ENCODE data around the gene GLP1R.

GLP1R gene

DNA sequence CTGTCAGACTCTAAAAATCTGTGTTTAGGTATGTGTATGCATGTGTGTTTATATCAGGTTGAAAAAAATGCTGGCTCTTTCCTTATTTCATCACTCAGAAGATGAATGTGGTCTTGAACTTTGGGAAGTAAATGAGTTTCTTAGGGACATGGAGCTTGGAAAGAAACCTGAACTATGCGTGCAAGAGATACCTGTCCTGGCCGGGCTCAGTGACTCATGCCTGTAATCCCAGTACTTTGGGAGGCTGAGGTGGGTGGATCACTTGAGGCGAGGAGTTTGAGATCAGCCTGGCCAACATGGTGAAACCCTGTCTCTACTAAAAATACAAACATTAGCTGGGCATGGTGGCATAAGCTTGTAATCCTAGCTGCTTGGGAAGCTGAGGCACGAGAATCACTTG, 4.4 kb upstream of the GLP1R start:
- DNase-seq (ENCODE audit: low read depth, low spot score), result no peak

DNA sequence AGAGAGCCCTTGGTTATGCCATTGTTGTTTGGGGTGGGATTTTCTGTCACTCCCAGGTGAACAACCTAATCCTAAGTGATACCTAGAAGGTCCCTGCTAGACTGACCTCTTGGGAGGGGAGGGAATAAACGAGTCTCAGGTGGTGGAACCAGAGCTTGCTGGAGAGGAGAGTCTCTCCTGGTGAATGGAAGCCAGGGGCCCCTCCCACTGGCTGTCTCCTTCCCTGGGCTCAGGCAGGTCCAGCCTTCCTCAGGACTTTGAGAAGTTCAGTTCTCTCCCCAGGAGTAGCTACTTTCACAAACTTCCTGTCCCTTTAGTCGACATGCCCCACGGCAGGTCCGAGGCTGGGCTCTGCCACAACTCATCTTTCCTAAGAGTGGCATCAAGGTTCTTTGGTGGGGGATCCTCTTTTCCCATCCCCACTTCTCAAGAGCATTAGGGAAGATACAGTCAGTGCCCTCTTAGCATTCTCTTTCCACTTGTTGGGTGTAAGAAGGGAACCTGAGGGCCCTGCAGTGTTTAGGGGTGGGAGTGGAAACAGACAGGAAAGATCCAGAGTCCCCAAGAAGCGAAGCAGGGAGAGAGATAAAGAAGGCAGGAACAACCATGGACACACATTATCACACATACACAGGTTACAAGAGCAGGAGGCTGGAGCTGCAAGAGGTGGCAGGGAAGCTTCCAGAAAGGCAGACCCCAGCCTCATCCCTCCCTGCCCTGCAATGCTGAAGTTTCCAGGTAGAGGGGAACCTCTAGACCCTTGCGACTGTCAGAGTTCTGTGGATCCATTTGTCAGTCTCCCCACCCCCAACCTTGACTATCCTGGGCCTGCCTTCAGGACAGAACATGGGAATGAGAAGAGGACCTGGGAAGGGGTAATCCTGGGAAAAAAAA, 900 bp upstream of the GLP1R start:
- no peak for DNase-seq (ENCODE audit: low read depth, low spot score)

DNA sequence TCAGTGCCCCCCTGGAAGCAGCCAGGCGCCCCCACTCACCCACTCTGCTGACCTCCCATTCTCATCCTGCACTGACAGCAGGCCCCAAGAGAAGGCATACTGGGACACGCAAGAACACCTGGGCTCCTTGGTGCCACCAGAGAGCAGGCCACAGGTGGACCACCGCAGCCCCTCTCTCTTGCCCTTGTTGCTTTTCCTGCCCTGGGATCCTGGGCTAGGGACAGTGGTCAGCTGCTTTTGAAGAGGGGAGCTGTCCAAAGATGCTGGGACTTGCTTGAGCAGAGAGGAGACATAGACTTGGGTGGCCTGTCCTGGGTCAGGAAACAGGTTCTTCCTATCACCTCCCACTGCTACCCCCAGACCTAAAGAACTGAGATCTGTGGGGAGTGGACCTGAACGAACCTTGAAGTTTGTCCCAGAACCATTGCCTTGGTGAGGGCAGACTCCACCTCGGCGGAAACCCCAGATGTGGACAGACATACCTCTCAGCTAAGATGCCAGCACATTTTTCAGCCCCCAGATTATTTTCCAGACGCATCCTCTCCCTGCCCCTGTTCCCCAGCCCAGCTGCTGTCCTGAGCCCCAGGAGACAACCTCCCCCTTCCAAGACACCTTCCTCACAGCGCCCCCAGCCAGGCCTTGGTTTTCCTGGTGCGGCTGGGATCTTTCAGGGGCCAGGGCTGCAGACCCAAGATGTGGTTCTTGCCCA, 1.1 kb downstream of the GLP1R start:
- no peak for DNase-seq (ENCODE audit: low read depth, low spot score)

DNA sequence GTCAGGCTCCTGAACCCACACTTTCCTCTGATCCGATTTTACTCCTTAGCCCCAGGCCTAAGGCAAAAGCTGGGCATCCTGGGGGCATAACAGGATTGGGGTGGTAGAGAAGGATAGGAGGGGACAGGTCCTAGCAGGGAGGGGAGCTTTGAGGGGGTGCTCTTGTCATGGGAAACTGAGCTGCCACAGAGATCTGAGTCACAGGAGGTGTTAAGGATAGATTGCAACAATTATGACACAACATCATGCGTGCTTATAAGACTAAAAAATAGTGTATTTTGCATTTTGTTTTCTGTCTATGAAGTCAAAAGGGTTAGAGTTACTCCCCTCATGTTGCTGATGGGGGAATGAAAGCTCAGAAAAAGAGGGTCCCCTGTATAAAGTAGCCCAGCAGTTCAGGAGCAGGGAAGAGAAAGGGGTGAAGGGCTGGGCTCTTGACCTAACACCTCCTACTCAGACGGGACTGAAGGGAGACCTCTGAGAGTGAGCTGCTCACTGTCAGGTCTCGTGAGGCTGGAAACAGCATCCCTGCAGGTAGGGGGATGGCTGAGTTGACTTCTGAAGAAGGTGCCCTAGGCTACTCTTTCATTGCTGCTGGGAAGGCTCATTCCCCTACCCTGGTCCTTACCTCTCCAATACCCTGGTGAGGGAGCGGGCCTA, 2.0 kb downstream of the GLP1R start:
- DNase-seq (ENCODE audit: low read depth, low spot score), result no peak

DNA sequence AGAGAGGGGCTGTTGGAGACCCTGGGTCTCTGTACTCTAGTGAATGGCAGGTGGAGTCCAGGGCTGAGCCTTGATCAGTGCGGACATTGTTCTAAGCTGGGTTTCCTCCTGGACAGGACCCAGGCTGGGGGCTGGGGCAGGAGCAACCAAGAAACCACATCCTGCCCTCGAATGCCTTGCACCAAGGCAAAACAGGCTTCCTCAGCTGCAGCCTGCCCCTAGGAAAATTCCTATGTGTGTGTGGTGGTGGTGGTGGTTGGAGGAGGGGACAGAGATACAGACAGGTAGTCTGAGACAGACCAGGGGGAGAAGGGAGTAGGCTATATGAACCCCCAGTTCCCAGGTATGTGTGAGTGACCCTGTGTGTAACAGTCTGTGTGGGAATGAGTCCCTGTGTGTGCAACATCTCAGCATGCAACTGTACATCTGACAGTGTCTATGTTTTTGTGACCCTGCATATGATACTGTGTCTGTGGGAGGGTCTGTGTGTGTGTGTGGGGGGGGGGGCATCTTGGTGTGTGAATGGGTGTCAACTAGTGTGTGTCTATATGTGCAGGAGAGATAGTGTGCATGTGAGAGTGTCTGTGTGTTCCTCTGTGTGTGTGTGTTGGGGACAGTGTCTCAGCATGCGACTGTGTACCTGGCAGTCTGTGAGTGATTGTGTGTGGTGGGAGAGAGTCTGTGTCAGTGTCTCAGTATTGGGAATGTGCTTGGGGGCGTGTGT, 3.0 kb downstream of the GLP1R start:
- no peak for DNase-seq (ENCODE audit: low read depth, low spot score)

DNA sequence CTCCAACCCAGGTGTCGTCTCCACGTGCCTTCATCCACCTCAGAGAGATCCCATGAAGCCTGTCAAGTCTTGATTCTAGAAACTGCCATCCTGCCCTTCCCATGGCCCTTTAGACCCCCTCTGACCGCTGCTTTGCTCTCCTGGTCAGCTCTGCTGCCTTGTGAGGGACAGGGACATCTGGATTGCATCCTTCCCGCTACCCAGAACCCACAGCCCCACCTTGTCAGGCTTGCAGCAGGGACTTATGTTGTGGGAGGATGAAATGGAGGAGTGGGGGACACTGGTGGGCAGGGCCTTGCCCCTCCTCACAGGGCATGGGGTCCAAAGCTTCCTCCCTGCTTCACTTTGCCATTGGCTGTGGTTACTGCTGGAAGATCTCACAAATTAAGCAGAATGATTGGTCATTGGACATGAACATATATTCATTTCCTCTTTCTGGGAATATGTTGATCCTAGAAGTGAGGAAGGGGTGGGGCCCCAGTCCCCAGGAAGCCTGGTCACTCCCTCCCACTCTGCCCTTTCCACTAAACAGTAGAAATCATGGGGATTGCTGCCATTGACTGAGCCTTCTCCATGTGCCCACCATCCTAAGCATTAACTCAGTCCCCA, 4.5 kb downstream of the GLP1R start:
- DNase-seq (ENCODE audit: low read depth, low spot score), result no peak

DNA sequence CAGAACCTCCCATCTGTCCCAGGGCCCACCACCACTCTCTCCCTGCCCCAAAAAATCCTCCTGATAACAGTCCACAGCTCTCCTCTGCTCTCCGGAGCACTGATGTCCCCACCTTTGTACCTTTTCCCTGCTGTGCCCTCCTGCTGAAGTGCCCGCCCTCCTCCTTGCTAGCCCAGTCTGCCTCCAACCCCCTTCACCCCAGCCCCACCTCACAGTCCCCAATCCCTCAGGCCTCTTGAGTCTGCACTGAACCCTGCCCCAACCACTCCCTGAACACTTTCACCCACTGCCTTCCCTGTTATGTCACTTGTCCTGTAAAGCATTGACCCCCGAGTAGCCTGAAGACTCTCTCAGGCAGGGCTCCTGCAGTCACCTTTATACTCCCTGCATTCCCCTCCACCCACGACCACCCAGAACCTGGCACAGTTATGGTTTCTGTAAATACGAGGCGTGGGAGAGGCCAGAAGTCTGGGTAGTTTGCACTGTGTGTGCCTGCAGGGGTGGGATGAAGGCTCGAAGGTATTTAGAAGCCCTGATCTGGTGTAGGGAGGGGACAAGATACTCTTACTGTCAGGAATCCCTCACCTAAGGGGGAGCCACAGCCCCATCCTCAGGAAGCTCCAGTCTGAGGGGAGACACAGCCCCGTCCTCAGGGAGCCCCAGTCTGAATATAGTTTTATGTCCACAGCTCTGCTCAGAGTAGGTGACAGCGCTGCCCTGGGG, 5.4 kb downstream of the GLP1R start:
- no peak for DNase-seq (ENCODE audit: low read depth, low spot score)

DNA sequence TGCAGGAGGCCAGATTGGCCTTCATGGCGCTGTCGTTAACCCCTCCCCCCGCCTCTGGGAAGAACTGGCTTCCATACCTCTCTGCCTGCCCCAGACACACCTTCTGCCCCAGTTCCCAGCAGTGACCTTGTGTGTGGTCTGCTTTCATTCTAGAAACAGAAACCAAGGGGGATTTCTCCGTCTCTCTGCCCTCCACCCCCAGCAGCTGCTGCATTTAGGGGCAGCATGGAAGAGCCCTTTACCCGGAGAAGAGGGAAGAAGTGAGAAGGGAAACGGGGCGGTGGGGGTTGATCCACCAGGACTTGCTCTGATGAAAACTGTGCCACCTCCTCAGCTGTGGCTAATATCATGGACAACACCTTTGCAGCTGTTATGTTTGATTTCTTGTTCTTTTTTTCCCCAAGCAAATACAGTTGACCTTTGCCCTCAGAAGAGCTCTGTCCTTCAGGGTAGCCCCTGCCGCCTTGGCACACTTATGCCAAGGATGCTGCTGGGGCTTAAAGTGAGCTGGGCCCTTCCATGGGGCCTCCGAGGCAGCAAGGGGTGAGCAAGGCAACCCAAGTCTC, 6.1 kb downstream of the GLP1R start:
- no peak for DNase-seq (ENCODE audit: low read depth, low spot score)

DNA sequence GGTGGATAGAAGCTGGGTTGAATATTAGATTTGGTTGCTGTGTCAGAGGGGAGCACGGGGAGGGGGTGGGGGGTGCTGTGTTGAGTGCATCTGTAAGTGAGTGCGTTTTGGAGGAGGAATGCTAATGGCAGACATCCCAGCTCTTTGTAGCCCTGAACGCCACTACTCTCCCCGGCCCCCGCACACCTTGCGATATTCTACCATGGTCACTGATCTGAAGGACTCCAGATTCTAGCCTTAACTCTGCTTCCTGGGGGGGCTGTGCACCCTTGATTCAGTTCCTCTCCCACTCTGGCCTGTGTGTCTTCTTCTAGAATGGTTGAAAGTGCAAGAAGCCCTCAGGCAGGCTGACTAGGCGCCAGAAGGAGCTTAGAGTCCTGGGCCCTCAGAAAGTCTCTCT, 7.1 kb downstream of the GLP1R start:
- no peak for DNase-seq (ENCODE audit: low read depth, low spot score)

DNA sequence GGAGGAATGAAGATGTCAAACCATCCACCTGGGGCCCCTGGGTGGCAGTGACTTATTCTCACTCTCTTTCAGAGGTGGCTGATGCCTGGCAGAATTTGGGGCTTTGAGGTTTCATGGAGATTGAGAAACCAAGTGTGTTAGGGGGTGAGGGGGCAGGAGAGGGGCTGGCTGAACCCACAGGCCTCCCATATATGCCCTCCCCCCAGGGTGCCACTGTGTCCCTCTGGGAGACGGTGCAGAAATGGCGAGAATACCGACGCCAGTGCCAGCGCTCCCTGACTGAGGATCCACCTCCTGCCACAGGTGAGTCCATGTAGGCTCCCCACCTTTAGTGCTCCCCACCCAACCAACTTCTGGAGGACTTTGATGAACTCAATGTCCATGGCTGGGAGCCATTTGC, 7.6 kb downstream of the GLP1R start:
- no peak for DNase-seq (ENCODE audit: low read depth, low spot score)

DNA sequence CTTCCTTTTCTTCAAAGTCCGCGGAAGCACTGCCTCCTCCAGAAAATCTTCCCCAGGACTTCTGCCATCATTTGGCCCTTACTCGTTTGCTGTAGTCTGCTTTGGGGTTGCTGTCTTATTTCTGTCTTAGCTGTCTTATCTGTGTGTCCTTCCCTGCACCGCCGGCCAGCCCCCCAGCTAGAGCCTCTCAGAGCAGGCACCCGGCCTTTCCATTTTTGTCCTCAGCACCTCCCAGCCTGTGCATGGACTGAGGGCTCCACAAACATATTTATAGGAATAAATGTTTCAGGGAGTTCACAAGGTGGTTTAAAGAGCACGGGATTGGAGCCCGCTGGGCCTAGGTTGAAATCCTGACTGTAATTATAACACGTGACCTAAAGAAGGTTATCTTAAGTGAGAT, 8.1 kb downstream of the GLP1R start:
- no peak for DNase-seq (ENCODE audit: low read depth, low spot score)

DNA sequence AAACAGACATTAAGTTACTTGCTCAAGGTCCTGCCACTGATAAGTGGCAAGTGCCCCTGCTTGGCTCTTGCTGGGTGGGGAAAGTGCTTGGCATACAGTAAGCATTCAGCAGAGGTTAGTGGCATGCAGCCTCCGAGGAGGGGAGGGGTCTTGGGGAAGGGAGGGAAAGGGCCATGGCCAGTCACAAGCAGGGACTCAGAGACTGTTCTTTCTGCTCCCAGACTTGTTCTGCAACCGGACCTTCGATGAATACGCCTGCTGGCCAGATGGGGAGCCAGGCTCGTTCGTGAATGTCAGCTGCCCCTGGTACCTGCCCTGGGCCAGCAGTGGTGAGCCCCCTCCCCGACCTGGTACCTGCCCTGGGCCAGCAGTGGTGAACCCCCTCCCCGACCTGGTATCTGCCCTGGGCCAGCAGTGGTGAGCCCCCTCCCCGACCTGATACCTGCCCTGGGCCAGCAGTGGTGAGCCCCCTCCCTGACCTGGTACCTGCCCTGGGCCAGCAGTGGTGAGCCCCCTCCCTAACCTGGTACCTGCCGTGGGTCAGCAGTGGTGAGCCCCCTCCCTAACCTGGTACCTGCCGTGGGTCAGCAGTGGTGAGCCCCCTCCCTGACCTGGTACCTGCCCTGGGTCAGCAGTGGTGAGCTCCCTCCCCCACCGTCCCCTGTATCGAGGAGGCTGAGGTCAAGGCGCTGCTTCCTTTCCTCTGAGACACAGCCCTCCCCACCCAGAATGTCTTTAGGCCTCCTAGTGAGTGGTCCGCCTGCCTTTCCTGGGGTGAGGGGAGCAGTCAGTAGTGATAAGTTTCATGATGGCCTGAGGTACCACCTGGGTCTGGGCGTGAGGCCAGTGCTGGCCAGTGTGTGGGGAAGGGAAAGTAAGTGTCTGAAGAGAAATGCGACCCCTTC, 8.9 kb downstream of the GLP1R start:
- DNase-seq (ENCODE audit: low read depth, low spot score), result no peak

DNA sequence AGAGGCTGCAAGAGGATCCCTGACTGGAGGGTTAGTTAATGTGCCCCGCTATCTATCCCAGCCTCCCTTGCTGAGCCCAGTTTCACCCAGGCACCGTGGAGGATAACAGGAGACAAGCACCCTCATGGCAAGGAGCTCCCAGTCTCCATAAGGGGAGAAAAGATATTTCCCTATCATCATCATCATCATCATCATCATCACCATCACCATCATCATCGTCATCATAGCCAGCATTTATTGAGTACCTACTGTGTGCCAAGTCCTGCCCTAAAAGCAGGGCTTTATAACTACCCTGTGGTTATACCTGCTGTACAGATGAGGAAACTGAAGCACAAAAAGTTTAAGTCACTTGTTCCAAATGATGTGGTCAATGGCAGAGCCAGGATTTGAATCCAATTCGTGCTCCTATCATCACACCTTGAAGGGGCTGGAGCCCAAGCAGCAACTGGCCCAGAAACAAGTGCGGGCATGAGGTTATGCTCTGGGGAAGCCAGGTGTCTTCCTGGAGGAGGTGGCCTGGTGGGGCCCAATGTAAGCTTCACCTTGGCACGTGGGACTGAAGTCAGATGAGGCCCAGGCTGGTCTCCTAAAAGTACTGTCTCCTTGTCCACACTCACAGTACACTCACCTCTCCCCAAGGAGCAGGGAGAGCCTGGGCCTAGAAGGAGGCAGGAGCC, 10.0 kb downstream of the GLP1R start:
- no peak for DNase-seq (ENCODE audit: low read depth, low spot score)

DNA sequence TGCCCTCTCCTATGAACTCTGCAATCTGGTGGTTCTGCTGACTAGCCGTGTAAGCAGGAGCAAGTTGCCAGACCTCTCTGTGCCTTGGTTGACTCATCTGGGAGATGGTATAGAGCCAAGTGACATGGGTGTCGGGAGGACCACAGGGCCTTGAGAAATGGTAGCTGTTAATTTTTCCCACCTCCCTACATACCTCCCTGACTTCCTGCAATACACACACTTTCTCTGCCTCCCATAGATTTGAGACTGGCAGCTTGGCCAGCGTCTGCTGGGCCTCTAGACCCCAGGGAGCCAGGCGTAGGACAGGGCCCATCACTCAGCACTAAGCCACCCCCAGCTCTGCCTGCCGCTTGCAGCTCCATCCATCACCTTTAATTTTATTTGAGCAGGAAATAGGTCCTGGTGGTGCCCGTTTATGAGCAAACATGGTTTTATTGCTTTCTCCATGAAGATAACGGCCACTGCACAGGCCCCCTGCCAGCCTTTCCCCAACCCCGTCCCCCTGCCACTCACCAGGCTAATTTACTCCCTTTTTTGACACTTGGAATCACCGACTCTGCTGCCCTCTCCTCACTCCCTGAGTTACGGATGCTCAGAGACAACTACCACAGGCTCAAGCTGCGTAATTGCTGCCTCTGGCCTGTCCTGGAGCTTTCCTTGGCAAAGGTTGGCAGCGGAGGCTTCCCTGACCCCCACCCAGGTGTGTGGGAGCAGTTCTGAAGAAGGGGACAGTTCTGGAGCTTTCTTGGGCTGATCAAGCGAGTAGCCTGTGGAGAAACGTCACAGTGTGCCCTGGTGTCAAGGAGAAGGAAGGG, 11.1 kb downstream of the GLP1R start:
- no peak for DNase-seq (ENCODE audit: low read depth, low spot score)

DNA sequence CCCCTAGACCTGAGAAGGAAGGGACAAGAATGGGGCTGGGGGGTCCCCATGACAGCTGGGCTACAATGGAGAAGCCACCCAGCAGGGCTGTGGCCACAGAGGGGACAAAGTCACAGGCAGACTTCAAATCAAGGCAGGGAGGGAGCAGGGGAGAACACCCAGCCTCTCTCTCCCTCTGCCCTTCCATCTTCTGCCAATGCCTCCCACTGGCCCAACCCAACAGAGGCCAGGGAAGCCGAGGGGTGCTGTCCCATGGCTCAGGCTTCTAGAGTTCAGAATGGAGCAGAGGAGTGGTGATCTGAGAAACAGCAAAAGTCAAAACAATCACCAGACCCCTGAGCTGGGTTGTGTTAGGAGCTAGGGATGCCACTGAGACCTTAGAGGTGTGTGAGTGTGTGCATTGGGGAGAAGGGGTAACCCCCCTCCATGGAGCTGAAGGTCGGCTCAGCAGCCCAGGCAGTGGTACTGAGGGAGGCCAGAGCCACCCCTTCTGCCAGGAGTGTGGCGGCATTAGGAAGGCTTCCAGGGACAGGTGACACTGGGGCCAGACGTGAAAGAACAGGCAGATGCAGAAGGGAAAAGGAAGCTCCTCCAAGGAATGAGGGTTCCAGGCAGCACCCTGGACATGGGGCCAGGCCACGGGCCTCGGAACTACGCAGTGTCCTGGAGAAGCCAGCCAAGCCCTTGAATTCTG, 12.0 kb downstream of the GLP1R start:
- DNase-seq (ENCODE audit: low read depth, low spot score), result no peak

DNA sequence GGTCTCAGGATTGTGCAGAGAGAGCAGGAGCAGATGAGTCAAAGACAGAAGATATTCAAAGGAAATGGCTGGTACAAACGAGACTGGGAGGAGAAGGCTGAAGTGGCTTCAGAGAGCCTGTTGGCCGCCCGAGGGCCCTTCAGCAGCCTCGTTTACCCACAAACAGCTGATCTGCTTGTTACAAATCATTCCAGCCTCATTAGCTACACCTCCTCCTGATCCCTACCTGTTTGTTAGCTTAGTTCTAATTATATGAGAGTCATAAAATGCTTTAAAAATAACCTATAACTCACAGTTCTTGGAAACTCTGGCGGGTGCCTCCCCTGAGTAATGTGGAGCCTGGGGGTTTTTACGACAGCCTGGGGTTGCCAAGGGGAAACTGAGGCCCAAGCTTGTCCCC, 12.6 kb downstream of the GLP1R start:
- DNase-seq (ENCODE audit: low read depth, low spot score), result no peak

DNA sequence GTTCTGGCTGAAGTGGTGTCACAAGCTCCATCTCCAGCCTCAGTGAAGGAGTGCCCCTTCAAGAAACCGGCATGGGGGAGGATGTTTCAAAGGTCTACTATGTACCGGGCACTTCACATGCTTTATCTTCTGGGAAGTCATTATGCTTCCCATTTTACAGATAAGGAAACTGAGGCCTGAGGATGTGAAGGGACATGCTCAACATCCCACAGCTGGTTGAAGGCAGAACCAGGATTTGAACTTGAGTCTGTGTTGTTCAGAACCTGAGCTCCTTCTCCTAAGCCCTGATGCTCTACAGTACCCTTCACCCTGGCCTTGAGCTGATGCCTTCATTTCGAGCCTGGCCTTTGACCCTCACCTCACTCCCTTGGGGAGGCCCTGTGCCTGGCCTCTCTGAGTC, 13.0 kb downstream of the GLP1R start:
- no peak for DNase-seq (ENCODE audit: low read depth, low spot score)
